Measurements from ENCODE around the gene SLC7A6. TPM values are rescaled to one million over a fixed set of nuclear protein-coding genes. Genes with fewer than 3 reads are reported as not detected.

Gene SLC7A6
- polyA plus RNA-seq (2011; rRNA removed): 45.7 and 51.2 TPM in 2 replicates
- 50.0 and 83.9 TPM in 2 replicates for polyA minus RNA-seq (2011; rRNA and poly(A)+ RNA removed)

GRCh38 chr16:68264128-68265077, at the start of gene SLC7A6:
Gene SLC7A6, plus strand, starts transcription at chr16:68264526. Its CDS starts 10,201 bp downstream, at chr16:68274727.
- CTCF ChIA-PET: interaction anchor here (0.7 to 14.3 kb wide), 27 partner anchors 9 to 268 kb away, joined by 3 to 310 read pairs (median 6); partner anchors contain the start of genes ESRP2, PLA2G15, PRMT7 and SLC7A6OS
- no peak for DNase-seq (ENCODE audit: low read depth)
- Histone ChIP-seq H3K27me3 (ENCODE audit: control insufficient read depth, insufficient read depth, low read length) (no peaks in the 10 kb centered on the region), H3K4me3 (ENCODE audit: low read depth, low read length) (peak within 1 kb of the TSS; percentile 98), H3K36me3 (ENCODE audit: control insufficient read depth, insufficient read depth, low read length) (peaks cover 7% of the 10 kb centered on the region)
- peak; percentile 84 for TF ChIP-seq CTCF (IDR thresholded peaks at IDR 0.05; ENCODE audit: insufficient read depth, low read depth, low read length)
- POLR2A ChIA-PET: interaction anchor here (0.6 to 1.2 kb wide), 3 partner anchors 19 to 1503 kb away, joined by 3 to 4 read pairs (median 4); partner anchors contain the start of genes PLA2G15, PRMT7 and SLC7A6OS

GRCh38 chr16:68214726-68215125, 49.6 kb upstream of the SLC7A6 start:
- ChIA-PET POLR2A (no interaction called here), CTCF (interaction anchor here (0.7 to 1.4 kb wide), 4 partner anchors 9 to 122 kb away, joined by 3 to 4 read pairs (median 4); no protein-coding TSS in a partner anchor)
- Histone ChIP-seq H3K36me3 (ENCODE audit: control insufficient read depth, insufficient read depth, low read length) (no peaks in the 10 kb centered on the region), H3K27me3 (ENCODE audit: control insufficient read depth, insufficient read depth, low read length) (no peaks in the 10 kb centered on the region), H3K4me3 (ENCODE audit: low read depth, low read length) (no peak overlapping the region)
- no peak for DNase-seq (ENCODE audit: low read depth)
- no peak for TF ChIP-seq CTCF (IDR thresholded peaks at IDR 0.05; ENCODE audit: insufficient read depth, low read depth, low read length)

- Histone ChIP-seq H3K36me3 (ENCODE audit: control insufficient read depth, insufficient read depth, low read length) (no peaks in the 10 kb centered on the region), H3K4me3 (ENCODE audit: low read depth, low read length) (no peak overlapping the region), H3K27me3 (ENCODE audit: control insufficient read depth, insufficient read depth, low read length) (no peaks in the 10 kb centered on the region)
- TF ChIP-seq CTCF (IDR thresholded peaks at IDR 0.05; ENCODE audit: insufficient read depth, low read depth, low read length): no peak
- POLR2A ChIA-PET: no interaction called here
- CTCF ChIA-PET: interaction anchor here (0.7 to 1.4 kb wide), 4 partner anchors 9 to 122 kb away, joined by 3 to 4 read pairs (median 4); no protein-coding TSS in a partner anchor
- no peak for DNase-seq (ENCODE audit: low read depth)
Measured at GRCh38 chr16:68215302-68215701, 49.0 kb upstream of the SLC7A6 start.

GRCh38 chr16:68216240-68216639, 48.1 kb upstream of the SLC7A6 start:
- no peak for DNase-seq (ENCODE audit: low read depth)
- CTCF ChIA-PET: interaction anchor here (0.6 to 2.8 kb wide), 2 partner anchors 11 to 858 kb away, joined by 3 to 12 read pairs; no protein-coding TSS in a partner anchor
- POLR2A ChIA-PET: no interaction called here
- Histone ChIP-seq H3K4me3 (ENCODE audit: low read depth, low read length) (no peak overlapping the region), H3K27me3 (ENCODE audit: control insufficient read depth, insufficient read depth, low read length) (no peaks in the 10 kb centered on the region), H3K36me3 (ENCODE audit: control insufficient read depth, insufficient read depth, low read length) (no peaks in the 10 kb centered on the region)
- TF ChIP-seq CTCF (IDR thresholded peaks at IDR 0.05; ENCODE audit: insufficient read depth, low read depth, low read length): no peak

GRCh38 chr16:68217506-68217905, 46.8 kb upstream of the SLC7A6 start:
- ChIA-PET POLR2A (interaction anchor here (0.6 kb wide), 1 partner anchor 146 kb away, joined by 9 read pairs; no protein-coding TSS in a partner anchor), CTCF (interaction anchor here (1.1 to 2.8 kb wide), 3 partner anchors 10 to 124 kb away, joined by 7 to 12 read pairs (median 7); no protein-coding TSS in a partner anchor)
- Histone ChIP-seq H3K27me3 (ENCODE audit: control insufficient read depth, insufficient read depth, low read length) (no peaks in the 10 kb centered on the region), H3K36me3 (ENCODE audit: control insufficient read depth, insufficient read depth, low read length) (no peaks in the 10 kb centered on the region), H3K4me3 (ENCODE audit: low read depth, low read length) (no peak overlapping the region)
- no peak for TF ChIP-seq CTCF (IDR thresholded peaks at IDR 0.05; ENCODE audit: insufficient read depth, low read depth, low read length)
- no peak for DNase-seq (ENCODE audit: low read depth)
